Psoas muscle (tissue), 8 donors: ENCODE measurements around the gene KPNA5. TPM values are rescaled to one million over a fixed set of nuclear protein-coding genes. Genes with fewer than 3 reads are reported as not detected.
A peak's percentile ranks its signal among the peaks of the same experiment; 100 is the strongest.

Experiments used
- ATAC-seq, 4 donors: fragments of 200-7000 bp; cut with Tn5 transposase; one replicate each; pipeline ENCODE4 v1.9.1; 2020; ENCODE audit warnings: moderate library complexity in 3 of 4, mild to moderate bottlenecking in 2 of 4
- DNase-seq, 2 donors: peaks; one replicate each; pipeline ENCODE4 v3.0.0-alpha.2; 2020
- H3K27ac ChIP-seq: fragments of 200-600 bp; one replicate; pipeline ENCODE4 v1.8.0; 2022
- H3K27me3 ChIP-seq, 3 donors: fragments of 200-600 bp in 1 of 3; one replicate each; pipeline versions ENCODE4 v1.6.1 to v1.8.0; 2013 to 2022; ENCODE audit warnings: low read length in 2 of 3, mild to moderate bottlenecking in 2 of 3, moderate library complexity in 1 of 3; ENCODE audit not compliant: insufficient read depth in 3 of 3
- H3K36me3 ChIP-seq, 2 donors: fragments of 200-600 bp in 1 of 2; one replicate each; pipeline versions ENCODE4 v1.6.1 to v1.8.0; 2013 to 2022; ENCODE audit warnings: low read depth in 1 of 2, mild to moderate bottlenecking in 1 of 2, moderate library complexity in 1 of 2; ENCODE audit not compliant: insufficient read depth in 1 of 2
- H3K4me1 ChIP-seq: fragments of 200-600 bp; one replicate; pipeline ENCODE4 v1.8.0; 2022
- H3K4me3 ChIP-seq: fragments of 200-600 bp; one replicate; pipeline ENCODE4 v1.8.0; 2022; ENCODE audit warnings: mild to moderate bottlenecking
- H3K9me3 ChIP-seq: fragments of 200-600 bp; one replicate; pipeline ENCODE4 v1.8.0; 2022
- CTCF ChIP-seq: fragments of 200-600 bp; IDR thresholded peaks from one replicate; pipeline ENCODE4 v1.8.0; 2022; ENCODE audit warnings: antibody characterized with exemption
- WGBS, 3 donors: extraction: QIAGEN DNeasy Blood & Tissue Kit; methylation state at CpG; one replicate each; pipeline versions ENCODE4 v1.1.6 to v1.1.7; 2013; 5-methylcytosine and 5-hydroxymethylcytosine counted together
- intact Hi-C, 2 donors: fragments of 100-400 bp; cut with DNase I; formaldehyde crosslinking; loops; one replicate each; pipeline versions ENCODE4 v1.11.0 to v1.14.2; 2022
- polyA plus RNA-seq, 3 donors: library from polyadenylated mRNA; stranded (reverse); fragments of 200-250 nt; gene quantifications; one replicate each; pipeline ENCODE4 v1.2.3, GENCODE V29; 2013
- total RNA-seq, 4 donors: library from RNA; stranded (reverse); fragmentation: NEBNext Ultra II Directional in 2 of 4; extraction: Animal tissue kit (Norgen Biotek cat#: 25700) in 2 of 4; gene quantifications; one replicate each; pipeline versions ENCODE4 v1.2.1 to v1.2.4, GENCODE V29; 2021 to 2023
- donor health status: healthy with polysubstance abuse.
- donor health status: DM: no; HTN: no; CAD: no; lungs with moderate emphysema.
- donor health status: Bipolar disorder and iron deficiency.
- donor health status: healthy.
- donor health status: DM: yes; HTN: yes; CAD: no.
- donor health status: DM: no; HTN: no; CAD: no.
- donor health status: DM: no; HTN: no; CAD: no.
- donor health status: DM: yes; HTN: yes; CAD: no.

Gene KPNA5
- total and polyA plus RNA-seq, 7 donors, result 2.7 to 20.7 (median 11.2) TPM

- intact Hi-C loops, result no loop called here
- H3K27me3 ChIP-seq, result peaks cover 0 to 30% (median 7%) of the 10 kb centered on the region in 3 donors
- no peak overlapping the region for H3K4me3 ChIP-seq
- no peaks in the 10 kb centered on the region for H3K9me3 ChIP-seq
- 53 to 58% (median 54%) methylated on average over 2 of the region's 2 CpGs for WGBS, 3 donors
- no peak overlapping the region for H3K27ac ChIP-seq
- DNase-seq, result no peak
- no peak for TF ChIP-seq CTCF
- H3K4me1 ChIP-seq, result no peaks in the 10 kb centered on the region
- no peak for ATAC-seq
- H3K36me3 ChIP-seq, result no peaks in the 10 kb centered on the region
Measured at GRCh38 chr6:116767715-116768114, 86.7 kb downstream of the KPNA5 start.

GRCh38 chr6:116772450-116772849, 91.4 kb downstream of the KPNA5 start:
- H3K27me3 ChIP-seq, result no peaks in the 10 kb centered on the region
- no peaks in the 10 kb centered on the region for H3K36me3 ChIP-seq
- no peak for DNase-seq
- 59 to 68% (median 68%) methylated on average over 1 of the region's 1 CpG for WGBS, 3 donors
- no peak for TF ChIP-seq CTCF
- ATAC-seq, result no peak
- intact Hi-C loops, result no loop called here
- no peaks in the 10 kb centered on the region for H3K9me3 ChIP-seq
- no peak overlapping the region for H3K27ac ChIP-seq
- no peaks in the 10 kb centered on the region for H3K4me1 ChIP-seq
- H3K4me3 ChIP-seq, result no peak overlapping the region

GRCh38 chr6:116773886-116774285, 92.9 kb downstream of the KPNA5 start:
- H3K4me1 ChIP-seq, result no peaks in the 10 kb centered on the region
- no peak overlapping the region for H3K27ac ChIP-seq
- intact Hi-C loops, result no loop called here
- H3K27me3 ChIP-seq, result no peaks in the 10 kb centered on the region
- no peaks in the 10 kb centered on the region for H3K36me3 ChIP-seq
- DNase-seq (no peak), ATAC-seq (no peak)
- WGBS, 3 donors, result 52 to 70% (median 59%) methylated on average over 1 of the region's 1 CpG
- TF ChIP-seq CTCF, result no peak
- H3K4me3 ChIP-seq, result no peak overlapping the region
- H3K9me3 ChIP-seq, result no peaks in the 10 kb centered on the region

- intact Hi-C loops, result loop anchor here in 1 of 2 donors (2.0 kb wide), 1 partner anchor 189 kb away; no protein-coding TSS in a partner anchor
- Histone ChIP-seq H3K36me3 (no peaks in the 10 kb centered on the region), H3K27ac (no peak overlapping the region), H3K4me1 (no peaks in the 10 kb centered on the region), H3K27me3 (no peaks in the 10 kb centered on the region), H3K4me3 (peak overlapping the region; percentile 39), H3K9me3 (no peaks in the 10 kb centered on the region)
- no peak for DNase-seq
- ATAC-seq, result no peak
- peak; percentile 53 for TF ChIP-seq CTCF
- 29 to 36% (median 34%) methylated on average over 13 of the region's 13 CpGs for WGBS, 3 donors
Measured at GRCh38 chr6:116779573-116780164, 98.7 kb downstream of the KPNA5 start.

GRCh38 chr6:116783852-116784251, 102.8 kb downstream of the KPNA5 start:
- no peak for ATAC-seq
- Histone ChIP-seq H3K36me3 (no peaks in the 10 kb centered on the region), H3K27ac (no peak overlapping the region), H3K4me3 (no peak overlapping the region), H3K27me3 (no peaks in the 10 kb centered on the region), H3K4me1 (no peaks in the 10 kb centered on the region), H3K9me3 (no peaks in the 10 kb centered on the region)
- no peak for DNase-seq
- no peak for TF ChIP-seq CTCF
- WGBS, 3 donors, result 66 to 70% (median 68%) methylated on average over 5 of the region's 5 CpGs
- intact Hi-C loops, result no loop called here
